GM19238 (cell line): ENCODE data around the gene KRTAP5-2.
"Not testable (repeated sequence)": the region's sequence is repeated elsewhere in the genome, so short reads cannot be mapped to it uniquely, and the experiment has no call there.

Experiments used
- DNase-seq: peaks from one replicate; pipeline ENCODE4 v3.0.0; 2011; ENCODE audit warnings: low spot score; ENCODE audit not compliant: insufficient read length

KRTAP5-2 gene

GRCh38 chr11:1592628-1593027 lies 5.5 kb downstream of the KRTAP5-2 start:
- DNase-seq: no peak

GRCh38 chr11:1589996-1590395 lies 8.1 kb downstream of the KRTAP5-2 start:
- DNase-seq: no peak

GRCh38 chr11:1589191-1589963 lies 8.7 kb downstream of the KRTAP5-2 start:
- not testable (repeated sequence) for DNase-seq

GRCh38 chr11:1586699-1587098 lies 11.4 kb downstream of the KRTAP5-2 start:
- DNase-seq: no peak

GRCh38 chr11:1584661-1585370 lies 13.3 kb downstream of the KRTAP5-2 start, which contains the start of gene KRTAP5-1:
TSS of gene KRTAP5-1 (minus strand) at chr11:1585283. CDS start at chr11:1585249, 34 bp downstream.
- not testable (repeated sequence) for DNase-seq

- not testable (repeated sequence) for DNase-seq
These were observed 15.2 kb downstream of the KRTAP5-2 start for GRCh38 chr11:1582909-1583308.

GRCh38 chr11:1581976-1582375 lies 16.1 kb downstream of the KRTAP5-2 start:
- DNase-seq: no peak

GRCh38 chr11:1576825-1577224 lies 21.3 kb downstream of the KRTAP5-2 start:
- no peak for DNase-seq

- DNase-seq: not testable (repeated sequence)
These were observed 22.3 kb downstream of the KRTAP5-2 start for GRCh38 chr11:1575756-1576155.

- DNase-seq: no peak
These were observed 23.2 kb downstream of the KRTAP5-2 start for GRCh38 chr11:1574933-1575242.

- DNase-seq: peak; percentile 70
These were observed 23.7 kb downstream of the KRTAP5-2 start for GRCh38 chr11:1574238-1574932.

- DNase-seq: no peak
These were observed 24.2 kb downstream of the KRTAP5-2 start for GRCh38 chr11:1573903-1574237.

GRCh38 chr11:1573077-1573902 lies 24.8 kb downstream of the KRTAP5-2 start:
- no peak for DNase-seq

- peak; percentile 91 for DNase-seq
These were observed 25.7 kb downstream of the KRTAP5-2 start, which contains the start of gene DUSP8 for GRCh38 chr11:1572197-1573076. TSS of gene DUSP8 (minus strand) at chr11:1572271. CDS start at chr11:1565826, 6,445 bp downstream.

GRCh38 chr11:1571760-1572196 lies 26.3 kb downstream of the KRTAP5-2 start:
- no peak for DNase-seq

GRCh38 chr11:1570896-1571759 lies 27.0 kb downstream of the KRTAP5-2 start:
- no peak for DNase-seq

- no peak for DNase-seq
These were observed 27.6 kb downstream of the KRTAP5-2 start for GRCh38 chr11:1570531-1570895.

GRCh38 chr11:1570001-1570453 lies 28.1 kb downstream of the KRTAP5-2 start:
- no peak for DNase-seq

- DNase-seq: no peak
These were observed 28.8 kb downstream of the KRTAP5-2 start for GRCh38 chr11:1569251-1569780.
